Measurements from ENCODE around the gene PRAC2.

The PRAC2 gene

GRCh38 chr17:48756830-48757251, 33.9 kb downstream of the PRAC2 start:
- TF ChIP-seq CTCF (IDR thresholded peaks at IDR 0.05), result no peak
- Histone ChIP-seq H3K9me3 (no peaks in the 10 kb centered on the region), H3K27ac (no peak overlapping the region), H3K27me3 (peaks cover 100% of the 10 kb centered on the region), H3K4me1 (ENCODE audit: control insufficient read depth in 1 of 2, insufficient read depth in 1 of 2, low read depth in 1 of 2, low read length in 1 of 2) (no peaks in the 10 kb centered on the region), H3K36me3 (no peaks in the 10 kb centered on the region), H3K4me3 (ENCODE audit: low read depth in 1 of 2, low read length in 1 of 2) (no peak overlapping the region)

DNA sequence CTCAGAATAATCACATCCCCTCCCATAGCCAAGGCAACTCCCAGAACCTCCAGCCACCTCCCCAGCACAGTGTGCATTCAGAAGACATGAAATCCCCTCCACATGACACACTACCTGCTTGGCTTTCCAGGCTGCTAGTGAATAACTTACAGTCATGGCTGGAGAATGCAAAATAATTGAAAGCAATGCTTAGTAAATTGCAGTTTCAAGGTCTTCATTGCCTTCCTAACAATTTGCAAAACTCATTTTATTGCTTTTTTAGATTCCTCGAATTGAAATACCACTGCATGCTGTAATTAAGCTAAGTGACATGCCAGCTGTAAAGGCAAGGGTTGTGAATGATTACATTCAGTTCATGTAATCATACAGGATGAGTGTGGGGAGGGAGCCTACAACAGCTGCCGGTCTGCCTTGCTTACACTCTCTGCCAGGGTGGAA, 34.6 kb downstream of the PRAC2 start:
- H3K9me3 ChIP-seq, result no peaks in the 10 kb centered on the region
- H3K36me3 ChIP-seq, result no peaks in the 10 kb centered on the region
- TF ChIP-seq CTCF (IDR thresholded peaks at IDR 0.05), result no peak
- peaks cover 100% of the 10 kb centered on the region for H3K27me3 ChIP-seq
- H3K4me3 ChIP-seq (ENCODE audit: low read depth in 1 of 2, low read length in 1 of 2), result no peak overlapping the region
- H3K27ac ChIP-seq, result no peak overlapping the region
- H3K4me1 ChIP-seq (ENCODE audit: control insufficient read depth in 1 of 2, insufficient read depth in 1 of 2, low read depth in 1 of 2, low read length in 1 of 2), result no peaks in the 10 kb centered on the region

DNA sequence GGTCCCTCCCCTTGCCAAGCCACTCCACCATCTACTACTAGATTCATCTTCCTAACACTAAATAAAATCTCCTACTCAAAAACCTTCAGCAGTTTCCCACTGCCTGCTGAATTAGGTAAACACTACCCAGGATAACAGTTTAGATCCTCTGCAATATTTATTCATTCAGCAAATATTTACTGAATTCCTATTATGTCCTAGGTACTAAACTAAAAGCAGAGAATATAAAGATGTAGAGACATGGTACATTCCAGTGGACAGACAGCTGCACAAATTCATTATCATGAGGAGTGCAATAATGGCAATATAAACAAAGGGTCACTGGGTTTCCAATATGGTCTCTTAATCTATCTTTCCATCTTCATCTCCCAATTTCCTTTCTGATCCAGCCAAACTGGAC, 36.3 kb downstream of the PRAC2 start:
- Histone ChIP-seq H3K27ac (no peak overlapping the region), H3K9me3 (no peaks in the 10 kb centered on the region), H3K4me3 (ENCODE audit: low read depth in 1 of 2, low read length in 1 of 2) (no peak overlapping the region), H3K4me1 (ENCODE audit: control insufficient read depth in 1 of 2, insufficient read depth in 1 of 2, low read depth in 1 of 2, low read length in 1 of 2) (no peaks in the 10 kb centered on the region), H3K27me3 (peaks cover 100% of the 10 kb centered on the region), H3K36me3 (no peaks in the 10 kb centered on the region)
- no peak for TF ChIP-seq CTCF (IDR thresholded peaks at IDR 0.05)

DNA sequence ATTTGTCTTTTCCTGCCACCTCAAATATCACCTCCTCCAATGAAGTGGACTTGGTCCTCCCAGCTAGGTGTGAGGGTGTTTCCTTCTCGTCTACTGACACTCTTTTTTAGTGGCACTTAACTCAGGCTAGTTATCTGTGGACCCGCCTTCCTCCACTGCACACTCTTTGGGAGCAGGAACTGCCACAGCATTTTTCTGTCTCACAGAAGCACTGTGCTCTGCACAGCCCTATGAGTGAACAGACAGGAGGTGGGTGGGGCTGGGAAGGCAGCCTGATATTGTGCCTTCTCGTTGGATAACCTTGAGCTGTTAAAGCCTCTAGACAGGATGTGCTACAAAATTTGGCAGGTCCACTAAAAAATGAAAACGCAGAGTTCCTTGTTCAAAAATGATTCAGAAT, 37.4 kb downstream of the PRAC2 start:
- Histone ChIP-seq H3K9me3 (no peaks in the 10 kb centered on the region), H3K27ac (no peak overlapping the region), H3K4me1 (ENCODE audit: control insufficient read depth in 1 of 2, insufficient read depth in 1 of 2, low read depth in 1 of 2, low read length in 1 of 2) (no peaks in the 10 kb centered on the region), H3K36me3 (no peaks in the 10 kb centered on the region), H3K27me3 (peaks cover 100% of the 10 kb centered on the region), H3K4me3 (ENCODE audit: low read depth in 1 of 2, low read length in 1 of 2) (no peak overlapping the region)
- TF ChIP-seq CTCF (IDR thresholded peaks at IDR 0.05), result no peak

GRCh38 chr17:48761114-48761513, 38.1 kb downstream of the PRAC2 start:
- no peaks in the 10 kb centered on the region for H3K9me3 ChIP-seq
- no peaks in the 10 kb centered on the region for H3K36me3 ChIP-seq
- peaks cover 100% of the 10 kb centered on the region for H3K27me3 ChIP-seq
- no peak overlapping the region for H3K4me3 ChIP-seq (ENCODE audit: low read depth in 1 of 2, low read length in 1 of 2)
- H3K27ac ChIP-seq, result no peak overlapping the region
- TF ChIP-seq CTCF (IDR thresholded peaks at IDR 0.05), result no peak
- H3K4me1 ChIP-seq (ENCODE audit: control insufficient read depth in 1 of 2, insufficient read depth in 1 of 2, low read depth in 1 of 2, low read length in 1 of 2), result no peaks in the 10 kb centered on the region

DNA sequence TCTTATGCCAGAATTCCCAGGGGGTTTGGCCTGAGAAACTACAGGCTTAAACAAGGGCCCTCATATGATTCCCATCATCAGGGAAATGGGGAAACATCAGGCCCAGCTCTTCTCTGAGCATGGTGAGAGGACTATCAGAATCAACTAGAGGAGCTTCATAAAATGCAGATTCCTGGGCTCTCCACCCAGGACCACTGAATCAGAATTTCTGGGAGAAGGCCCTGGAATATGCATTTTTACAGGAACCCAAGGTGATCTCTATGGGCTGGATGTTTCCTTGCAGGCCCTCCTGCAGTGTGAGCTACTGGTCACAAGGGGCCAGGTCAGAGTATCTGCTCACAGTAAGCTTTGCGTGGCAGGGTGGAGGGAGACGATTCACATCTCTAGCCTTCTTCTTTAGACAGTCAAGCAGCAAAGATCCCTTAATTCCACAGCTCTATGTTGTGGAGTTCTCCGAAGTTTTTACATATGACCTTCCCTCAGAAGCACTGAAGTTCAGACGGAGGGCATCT, 44.3 kb downstream of the PRAC2 start:
- no peaks in the 10 kb centered on the region for H3K9me3 ChIP-seq
- no peaks in the 10 kb centered on the region for H3K4me1 ChIP-seq (ENCODE audit: control insufficient read depth in 1 of 2, insufficient read depth in 1 of 2, low read depth in 1 of 2, low read length in 1 of 2)
- peaks cover 66% of the 10 kb centered on the region for H3K27me3 ChIP-seq
- no peak for TF ChIP-seq CTCF (IDR thresholded peaks at IDR 0.05)
- no peaks in the 10 kb centered on the region for H3K36me3 ChIP-seq
- H3K27ac ChIP-seq, result no peak overlapping the region
- no peak overlapping the region for H3K4me3 ChIP-seq (ENCODE audit: low read depth in 1 of 2, low read length in 1 of 2)
